ENCODE data around the gene NFASC. TPM values are rescaled to one million over a fixed set of nuclear protein-coding genes. Genes with fewer than 3 reads are reported as not detected.

NFASC gene
- total and polyA plus RNA-seq, 9 of the 15 experiments (the other 6 are each of a cell fraction or from before 2014, with no cell fraction given) = 0.03 to 0.16 (median 0.06) TPM; not detected in 6

DNA sequence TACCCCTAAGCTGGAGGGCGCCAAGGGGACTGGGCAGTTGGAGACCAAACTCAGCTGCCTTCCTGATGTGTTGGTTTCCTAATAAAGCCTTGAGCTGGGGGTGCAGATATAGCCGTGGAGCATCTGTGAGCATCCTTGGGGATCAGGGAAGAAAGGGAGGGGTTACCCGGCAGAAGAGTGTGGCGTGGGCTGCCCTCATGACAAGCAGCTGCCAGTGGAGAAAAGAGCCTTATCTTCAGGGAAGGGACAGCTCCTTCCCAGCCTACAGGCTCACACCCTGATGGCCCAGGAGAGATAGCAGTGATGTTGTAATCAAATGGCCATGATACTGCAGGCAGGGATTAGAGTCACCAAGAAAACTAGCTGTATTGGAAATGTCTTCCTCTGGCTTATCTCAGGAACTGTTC is 10.8 kb upstream of the NFASC start (continued):
- TF ChIP-seq JUND (IDR thresholded peaks at IDR 0.05; ENCODE audit: borderline replicate concordance, low read depth, low read length) (peak; percentile 78), JUND (tag; IDR thresholded peaks at IDR 0.05; ENCODE audit: borderline replicate concordance, low read depth, low read length) (peak; percentile 49; the same call in 1 of the 3 replicates), NRF1 (conservative IDR thresholded peaks at IDR 0.05 in 1 of 2, IDR thresholded peaks at IDR 0.05 in 1 of 2) (0 out of 4 replicates have a peak, but pooled peaks of 1 of the 2 experiments have one; percentile 20), MCM7 (IDR thresholded peaks at IDR 0.05) (no peak), MXD1 (CRISPR knock-in tag; IDR thresholded peaks at IDR 0.05; ENCODE audit: borderline replicate concordance, poor library complexity, severe bottlenecking) (no peak), MXI1 (IDR thresholded peaks at IDR 0.05; ENCODE audit: low read depth, low read length) (no peak), CLOCK (CRISPR knock-in tag; IDR thresholded peaks at IDR 0.05; ENCODE audit: borderline replicate concordance) (no peak), KAT2B (IDR thresholded peaks at IDR 0.05; ENCODE audit: low read depth, low read length) (no peak), NR2C1 (IDR thresholded peaks at IDR 0.05) (no peak), NR2C1 (tag; IDR thresholded peaks at IDR 0.05) (peak; percentile 48; the same call in 1 of the 2 replicates), TBL1XR1 (IDR thresholded peaks at IDR 0.05; ENCODE audit: low read length in 2 of 2) (peak in 1 of 2 experiments; percentile 42; a peak in 1 of 4 replicates), ZNF146 (CRISPR knock-in tag; IDR thresholded peaks at IDR 0.05; ENCODE audit: unreplicated experiment) (no peak), SPI1 (IDR thresholded peaks at IDR 0.05; ENCODE audit: borderline replicate concordance, low read depth, low read length) (no peak), KDM4B (IDR thresholded peaks at IDR 0.05; ENCODE audit: borderline replicate concordance in 2 of 2, low read depth in 1 of 2) (no peak), FOS (IDR thresholded peaks at IDR 0.05; ENCODE audit: extremely low read depth, insufficient read length) (no peak), NR2F6 (CRISPR knock-in tag; IDR thresholded peaks at IDR 0.05) (no peak), ERF (CRISPR knock-in tag; IDR thresholded peaks at IDR 0.05) (0 out of 2 replicates have a peak, but pooled peaks have one; percentile 81), MAX (CRISPR knock-in tag; IDR thresholded peaks at IDR 0.05) (no peak), ZNF174 (CRISPR knock-in tag; IDR thresholded peaks at IDR 0.05) (no peak), YY1 (IDR thresholded peaks at IDR 0.05; ENCODE audit: borderline replicate concordance in 1 of 3, control insufficient read depth in 1 of 3, extremely low read depth in 1 of 3, insufficient read depth in 3 of 3, insufficient read length in 1 of 3, insufficient replicate concordance in 2 of 3, low read depth in 1 of 3, low read length in 2 of 3) (no peak), TFE3 (CRISPR knock-in tag; IDR thresholded peaks at IDR 0.05) (peak; percentile 19; the same call in 1 of the 2 replicates), MCM5 (IDR thresholded peaks at IDR 0.05; ENCODE audit: low read depth) (no peak), MYC (IDR thresholded peaks at IDR 0.05; ENCODE audit: low read depth, low read length) (peak; percentile 57; the same call in 1 of the 2 replicates), MYC (CRISPR knock-in tag; IDR thresholded peaks at IDR 0.05; ENCODE audit: borderline replicate concordance, low read depth) (no peak), ARID1B (IDR thresholded peaks at IDR 0.05) (peak; percentile 87)

Measured in K562 (cell line).